Measurements from ENCODE around the gene BCL2L12.
A peak's percentile ranks its signal among the peaks of the same experiment; 100 is the strongest.

BCL2L12 gene

DNA sequence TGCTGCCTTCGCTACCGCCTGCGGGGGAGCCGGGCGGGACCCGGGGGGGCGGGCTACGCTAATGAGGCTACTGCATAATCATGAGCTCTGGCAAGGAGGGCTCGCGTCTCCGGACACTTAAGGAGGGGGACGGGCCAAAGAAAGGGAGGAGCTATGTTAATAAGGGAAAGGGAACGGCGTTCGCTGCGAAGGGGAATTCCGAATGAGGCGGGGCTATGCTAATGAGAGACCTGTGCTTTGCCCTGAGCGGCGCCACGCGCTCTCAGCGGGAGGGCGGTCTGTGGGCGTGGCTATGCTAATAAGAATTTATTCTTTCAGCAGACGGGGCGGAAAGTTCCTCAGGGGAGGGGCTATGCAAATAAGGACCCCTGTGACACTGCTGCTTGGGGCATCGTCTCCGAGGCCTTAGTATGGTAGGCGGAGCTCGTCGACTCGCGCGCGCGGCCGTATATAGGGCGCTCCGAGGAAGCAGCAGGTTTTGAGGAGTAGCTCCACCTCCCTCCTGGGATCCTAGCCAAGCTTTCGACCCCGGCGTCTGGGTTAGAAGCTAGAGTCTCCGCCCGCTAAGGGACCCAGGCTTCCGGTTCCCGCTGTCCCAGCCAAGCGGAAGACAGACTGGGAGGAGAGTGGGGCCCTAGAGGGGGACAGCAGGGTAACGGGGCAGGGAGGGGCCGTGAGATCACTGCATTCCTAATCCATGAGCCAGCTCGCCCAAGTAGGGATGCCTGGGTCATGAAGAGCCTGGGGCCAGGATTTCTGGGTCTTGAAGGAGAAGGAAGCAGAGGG is 25.4 kb upstream of the BCL2L12 start, which contains the start of gene RRAS:
Gene RRAS (minus strand): TSS at position 31 of the 786 bp plus-strand sequence. CDS start 45 bp downstream, outside the sequence.
- ATAC-seq (ENCODE audit: insufficient read depth, low read depth): peak; percentile 81
- H3K4me1 ChIP-seq (ENCODE audit: insufficient read depth, low read length): peaks cover 42% of the 10 kb centered on the region

DNA sequence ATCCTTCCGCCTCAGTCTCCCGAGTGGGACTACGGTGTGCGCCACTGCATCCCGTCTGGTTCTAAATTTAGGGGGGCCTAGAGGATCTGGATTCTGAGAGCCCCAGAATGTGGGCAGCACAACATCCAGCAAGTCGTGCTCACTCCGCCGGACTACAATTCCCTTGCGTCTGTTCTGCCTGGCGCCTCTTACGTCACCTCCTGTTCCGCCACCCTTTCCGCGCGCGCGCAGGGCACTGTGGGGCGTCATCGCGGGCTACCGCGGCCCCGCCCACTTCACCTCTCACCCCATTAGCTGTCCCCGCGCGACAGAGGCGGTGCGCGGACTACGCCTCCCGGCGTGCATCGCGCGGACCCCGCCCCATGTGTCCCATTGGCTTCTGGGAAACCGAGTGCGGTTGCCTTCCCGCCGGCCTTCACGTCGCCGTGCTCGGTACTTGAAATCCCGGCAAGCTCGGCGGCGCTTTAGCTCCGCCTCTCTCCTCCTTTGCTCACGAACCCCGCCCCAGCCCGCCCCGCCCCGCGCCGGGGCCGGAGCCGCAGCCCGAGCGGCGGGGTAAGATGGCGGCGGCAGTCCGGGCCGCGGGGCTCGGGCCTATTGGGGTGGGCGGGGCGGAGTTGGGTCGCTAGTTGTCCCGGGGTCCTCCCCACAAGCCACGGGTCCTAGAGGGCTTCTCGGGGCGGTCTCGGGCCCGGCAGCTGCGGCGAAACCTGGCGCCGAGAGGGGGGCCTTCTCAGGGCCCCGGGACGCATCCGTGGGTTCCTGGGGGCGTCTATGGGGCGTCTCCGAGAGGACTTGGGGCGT is 23.8 kb upstream of the BCL2L12 start, which contains the start of gene SCAF1:
Gene SCAF1 (plus strand): TSS at position 522 of the 804 bp plus-strand sequence. CDS start 2,818 bp downstream, outside the sequence.
- peak within 1 kb of the TSS; percentile 74 for H2AFZ ChIP-seq (ENCODE audit: low read depth, low read length)
- H3K4me3 ChIP-seq (ENCODE audit: low read depth in 1 of 2, low read length in 2 of 2): peak within 1 kb of the TSS; percentile 91 to 100
- peak within 1 kb of the TSS; percentile 99 for H3K4me2 ChIP-seq (ENCODE audit: insufficient read depth, low read length)
- no peaks in the 10 kb centered on the region for H3K27me3 ChIP-seq (ENCODE audit: insufficient read depth, low read length, poor library complexity)
- DNase-seq: peak; percentile 100
- TF ChIP-seq, protein P1, sequence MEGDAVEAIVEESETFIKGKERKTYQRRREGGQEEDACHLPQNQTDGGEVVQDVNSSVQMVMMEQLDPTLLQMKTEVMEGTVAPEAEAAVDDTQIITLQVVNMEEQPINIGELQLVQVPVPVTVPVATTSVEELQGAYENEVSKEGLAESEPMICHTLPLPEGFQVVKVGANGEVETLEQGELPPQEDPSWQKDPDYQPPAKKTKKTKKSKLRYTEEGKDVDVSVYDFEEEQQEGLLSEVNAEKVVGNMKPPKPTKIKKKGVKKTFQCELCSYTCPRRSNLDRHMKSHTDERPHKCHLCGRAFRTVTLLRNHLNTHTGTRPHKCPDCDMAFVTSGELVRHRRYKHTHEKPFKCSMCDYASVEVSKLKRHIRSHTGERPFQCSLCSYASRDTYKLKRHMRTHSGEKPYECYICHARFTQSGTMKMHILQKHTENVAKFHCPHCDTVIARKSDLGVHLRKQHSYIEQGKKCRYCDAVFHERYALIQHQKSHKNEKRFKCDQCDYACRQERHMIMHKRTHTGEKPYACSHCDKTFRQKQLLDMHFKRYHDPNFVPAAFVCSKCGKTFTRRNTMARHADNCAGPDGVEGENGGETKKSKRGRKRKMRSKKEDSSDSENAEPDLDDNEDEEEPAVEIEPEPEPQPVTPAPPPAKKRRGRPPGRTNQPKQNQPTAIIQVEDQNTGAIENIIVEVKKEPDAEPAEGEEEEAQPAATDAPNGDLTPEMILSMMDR (IDR thresholded peaks at IDR 0.05; ENCODE audit: borderline replicate concordance, extremely low read depth, low read length, poor library complexity, severe bottlenecking): no peak
- no peak for TF ChIP-seq EZH2 (IDR thresholded peaks at IDR 0.05; ENCODE audit: borderline replicate concordance, low read depth, low read length, severe bottlenecking)
- peak; percentile 55 for ATAC-seq (ENCODE audit: insufficient read depth, low read depth)
- H3K4me1 ChIP-seq (ENCODE audit: insufficient read depth, low read length): peaks cover 46% of the 10 kb centered on the region
- H3K9ac ChIP-seq (ENCODE audit: low read depth, low read length): peak within 1 kb of the TSS; percentile 99
- H3K27ac ChIP-seq (ENCODE audit: low read length): peak within 1 kb of the TSS; percentile 94
- H3K36me3 ChIP-seq (ENCODE audit: insufficient read depth, low read length): peaks cover 29% of the 10 kb centered on the region
- peaks cover 30% of the 10 kb centered on the region for H4K20me1 ChIP-seq (ENCODE audit: insufficient read depth, low read length)
- H3K79me2 ChIP-seq (ENCODE audit: insufficient read depth, low read length): peaks cover 57% of the 10 kb centered on the region
- no peaks in the 10 kb centered on the region for H3K9me3 ChIP-seq (ENCODE audit: insufficient read depth, low read length, severe bottlenecking)

More for the DNA sequence above, 25.4 kb upstream of the BCL2L12 start, which contains the start of gene RRAS:
- DNase-seq: peak; percentile 100
- peak within 1 kb of the TSS; percentile 99 for H3K9ac ChIP-seq (ENCODE audit: low read depth, low read length)
- no peaks in the 10 kb centered on the region for H3K9me3 ChIP-seq (ENCODE audit: insufficient read depth, low read length, severe bottlenecking)
- H3K4me2 ChIP-seq (ENCODE audit: insufficient read depth, low read length): peak within 1 kb of the TSS; percentile 88
- H3K27me3 ChIP-seq (ENCODE audit: insufficient read depth, low read length, poor library complexity): no peaks in the 10 kb centered on the region
- peak within 1 kb of the TSS; percentile 62 for H2AFZ ChIP-seq (ENCODE audit: low read depth, low read length)
- H3K36me3 ChIP-seq (ENCODE audit: insufficient read depth, low read length): peaks cover 13% of the 10 kb centered on the region
- H4K20me1 ChIP-seq (ENCODE audit: insufficient read depth, low read length): peaks cover 16% of the 10 kb centered on the region
- TF ChIP-seq EZH2 (IDR thresholded peaks at IDR 0.05; ENCODE audit: borderline replicate concordance, low read depth, low read length, severe bottlenecking): no peak
- TF ChIP-seq, protein P1 (IDR thresholded peaks at IDR 0.05; ENCODE audit: borderline replicate concordance, extremely low read depth, low read length, poor library complexity, severe bottlenecking): peak; percentile 1
- peaks cover 41% of the 10 kb centered on the region for H3K79me2 ChIP-seq (ENCODE audit: insufficient read depth, low read length)
- H3K27ac ChIP-seq (ENCODE audit: low read length): peak within 1 kb of the TSS; percentile 92
- H3K4me3 ChIP-seq (ENCODE audit: low read depth in 1 of 2, low read length in 2 of 2): peak within 1 kb of the TSS; percentile 54 to 91

DNA sequence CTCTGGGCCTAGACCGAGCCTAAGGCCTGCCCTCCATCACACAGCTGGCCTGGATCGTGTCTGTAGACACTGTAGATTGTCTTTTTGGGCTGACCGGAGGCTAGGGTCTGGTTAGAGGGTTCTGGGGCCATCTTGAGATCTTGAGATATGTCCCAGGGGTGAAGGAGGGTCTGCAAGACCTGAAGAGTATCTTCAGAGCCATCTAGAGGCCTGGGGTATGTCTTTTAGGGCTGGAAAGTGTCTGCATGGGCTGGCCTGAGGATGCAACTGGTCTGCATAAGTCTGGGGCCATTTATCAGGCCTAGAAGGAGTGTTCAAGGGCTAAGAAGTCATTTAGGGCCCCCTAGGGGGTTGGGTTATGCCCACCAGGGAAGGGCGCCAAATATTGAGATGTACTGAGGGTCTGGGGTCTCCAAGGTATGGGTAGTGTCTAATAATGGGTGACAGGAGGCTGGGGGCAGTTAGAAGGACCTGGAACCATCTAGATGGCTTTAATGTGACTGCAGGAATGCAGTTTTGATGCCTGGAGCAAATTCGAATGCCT is 23.2 kb upstream of the BCL2L12 start:
- peaks cover 64% of the 10 kb centered on the region for H3K79me2 ChIP-seq (ENCODE audit: insufficient read depth, low read length)
- H3K27ac ChIP-seq (ENCODE audit: low read length): peak overlapping the region; percentile 94
- H2AFZ ChIP-seq (ENCODE audit: low read depth, low read length): peak overlapping the region; percentile 74
- H3K4me2 ChIP-seq (ENCODE audit: insufficient read depth, low read length): peak overlapping the region; percentile 99
- no peak for TF ChIP-seq EZH2 (IDR thresholded peaks at IDR 0.05; ENCODE audit: borderline replicate concordance, low read depth, low read length, severe bottlenecking)
- peak overlapping the region; percentile 99 for H3K9ac ChIP-seq (ENCODE audit: low read depth, low read length)
- H3K4me1 ChIP-seq (ENCODE audit: insufficient read depth, low read length): peaks cover 46% of the 10 kb centered on the region
- H3K4me3 ChIP-seq (ENCODE audit: low read depth in 1 of 2, low read length in 2 of 2): peak overlapping the region; percentile 91 to 100
- no peak for DNase-seq
- ATAC-seq (ENCODE audit: insufficient read depth, low read depth): no peak
- H3K27me3 ChIP-seq (ENCODE audit: insufficient read depth, low read length, poor library complexity): no peaks in the 10 kb centered on the region
- H3K36me3 ChIP-seq (ENCODE audit: insufficient read depth, low read length): peaks cover 36% of the 10 kb centered on the region
- no peaks in the 10 kb centered on the region for H3K9me3 ChIP-seq (ENCODE audit: insufficient read depth, low read length, severe bottlenecking)
- H4K20me1 ChIP-seq (ENCODE audit: insufficient read depth, low read length): peaks cover 34% of the 10 kb centered on the region

All from DND-41 (cell line).